Measurements from ENCODE around the gene KCNF1. TPM values are rescaled to one million over a fixed set of nuclear protein-coding genes. Genes with fewer than 3 reads are reported as not detected.

The KCNF1 gene
- polyA plus RNA-seq, 4 donors = 0.64 to 1.6 (median 1.2) TPM

GRCh38 chr2:10901160-10901939 lies 10.4 kb upstream of the KCNF1 start:
- no peak for DNase-seq (ENCODE audit: low read depth in 4 of 4, low spot score in 2 of 4)

DNA sequence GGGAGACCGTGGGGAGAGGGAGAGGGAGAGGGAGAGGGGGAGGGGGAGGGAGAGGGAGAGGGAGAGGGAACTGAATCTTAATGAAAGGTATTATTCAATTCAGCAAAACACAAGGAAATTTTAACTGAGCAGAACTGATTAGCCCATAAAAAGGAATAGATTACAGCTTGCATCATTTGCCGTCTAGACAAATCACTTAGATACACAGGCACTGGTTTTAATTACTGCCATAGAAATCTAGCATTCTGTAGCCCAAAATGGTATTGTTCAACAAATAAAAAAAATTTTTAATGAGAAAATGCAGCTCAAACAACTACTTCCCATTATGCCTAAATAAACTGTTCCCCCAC lies 7.9 kb upstream of the KCNF1 start:
- DNase-seq (ENCODE audit: low read depth in 4 of 4, low spot score in 2 of 4) = no peak

DNA sequence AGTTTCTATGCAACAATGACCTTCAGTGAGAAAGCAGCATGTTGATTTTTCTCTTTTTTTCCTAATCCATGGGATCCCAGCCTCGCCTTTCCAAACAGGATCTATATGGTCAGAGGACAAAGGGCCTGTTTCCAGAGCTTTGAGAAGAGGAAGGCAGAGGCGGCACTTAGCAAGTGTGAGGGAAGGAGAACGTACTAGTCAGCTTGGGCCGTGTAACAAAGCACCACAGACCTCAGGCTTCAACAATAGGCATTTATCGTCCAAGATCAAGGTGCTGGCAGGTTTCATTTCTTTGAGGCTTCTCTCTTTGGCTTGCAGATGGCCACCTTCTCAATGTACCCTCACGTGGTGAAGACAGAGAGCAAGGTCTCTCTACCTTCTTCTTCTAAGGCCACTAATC lies 7.3 kb upstream of the KCNF1 start:
- no peak for DNase-seq (ENCODE audit: low read depth in 4 of 4, low spot score in 2 of 4)

GRCh38 chr2:10905006-10905861 lies 6.5 kb upstream of the KCNF1 start:
- DNase-seq (ENCODE audit: low read depth in 4 of 4, low spot score in 2 of 4) = no peak

- no peak for DNase-seq (ENCODE audit: low read depth in 4 of 4, low spot score in 2 of 4)
Measured at GRCh38 chr2:10905862-10906143, 5.9 kb upstream of the KCNF1 start.

DNA sequence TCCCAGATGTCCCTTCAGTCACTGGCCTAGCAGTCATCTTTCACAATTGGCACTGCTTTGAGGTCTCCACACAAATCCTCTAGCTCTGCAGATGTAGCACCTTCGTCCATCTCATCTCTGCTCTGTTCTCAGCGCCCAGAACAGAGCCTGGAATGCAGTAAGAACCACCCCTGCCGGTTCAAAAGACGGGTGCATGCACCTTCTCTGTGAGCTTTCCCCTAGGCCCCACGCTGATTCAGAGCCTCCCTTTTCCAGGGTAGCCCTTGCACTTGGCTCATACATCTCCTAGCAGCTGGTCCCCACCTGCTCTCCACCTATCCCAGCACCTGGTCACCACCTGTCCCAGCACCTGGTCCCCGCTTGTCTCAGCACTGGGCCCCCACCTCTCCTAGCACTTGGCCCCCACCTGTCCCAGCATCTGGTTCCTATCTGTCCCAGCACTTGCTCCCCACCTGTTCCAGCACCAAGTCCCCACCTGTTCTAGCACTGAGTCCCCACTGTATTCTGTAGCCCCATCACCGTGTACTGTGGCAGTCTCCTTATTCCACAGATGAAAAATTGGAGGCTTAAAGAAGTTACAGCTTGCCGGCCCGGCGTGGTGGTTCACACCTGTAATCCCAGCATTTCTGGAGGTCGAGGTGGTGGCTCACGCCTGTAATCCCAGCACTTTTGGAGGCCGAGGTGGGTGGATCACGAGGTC lies 4.7 kb upstream of the KCNF1 start:
- DNase-seq (ENCODE audit: low read depth in 4 of 4, low spot score in 2 of 4) = no peak

- DNase-seq (ENCODE audit: low read depth in 4 of 4, low spot score in 2 of 4) = no peak
Measured at GRCh38 chr2:10908195-10908594, 3.5 kb upstream of the KCNF1 start.

DNA sequence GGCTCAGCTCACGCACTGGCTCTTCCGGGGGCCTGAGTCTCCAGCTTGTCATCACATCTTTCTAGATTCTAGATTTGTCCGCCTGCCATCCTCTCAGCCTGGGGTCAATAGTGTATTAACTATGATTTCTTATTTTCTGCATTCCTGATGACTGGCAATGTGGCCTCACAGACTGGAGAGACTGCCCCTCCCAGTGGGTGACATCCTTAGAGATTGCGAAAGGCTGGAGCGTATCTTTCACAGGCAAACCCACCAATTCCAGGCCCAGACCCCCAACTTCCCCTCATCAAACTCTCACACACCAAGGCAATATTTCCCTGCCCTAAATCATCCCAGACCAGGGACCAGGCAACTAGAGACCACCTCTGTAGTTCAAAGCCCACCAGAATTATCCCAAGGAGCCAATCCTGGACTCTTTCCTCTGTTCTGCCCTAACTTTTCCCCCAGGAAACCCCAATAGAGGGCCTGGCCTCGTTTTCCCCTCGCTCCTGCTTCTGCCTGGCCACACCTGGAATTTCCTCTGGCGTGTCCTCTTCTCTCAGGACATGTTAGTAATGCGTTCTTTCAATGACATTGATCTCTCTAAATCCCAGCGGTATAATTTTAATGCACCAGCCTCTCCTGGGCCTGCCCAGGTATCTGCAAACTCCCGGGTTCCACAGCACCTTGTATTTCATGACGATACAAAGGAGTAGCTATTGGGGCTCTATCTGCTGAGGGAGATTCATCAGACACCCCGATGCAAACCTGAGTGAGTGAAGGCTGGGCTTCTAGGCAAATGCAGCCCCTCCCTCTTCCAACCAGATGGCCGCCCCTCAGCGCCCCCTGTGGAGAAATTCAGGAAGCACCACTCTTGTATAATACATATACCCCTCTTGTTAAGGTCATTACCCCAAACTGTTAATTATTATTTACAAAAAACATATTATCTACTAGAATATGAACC lies 2.4 kb upstream of the KCNF1 start:
- DNase-seq (ENCODE audit: low read depth in 4 of 4, low spot score in 2 of 4) = no peak

DNA sequence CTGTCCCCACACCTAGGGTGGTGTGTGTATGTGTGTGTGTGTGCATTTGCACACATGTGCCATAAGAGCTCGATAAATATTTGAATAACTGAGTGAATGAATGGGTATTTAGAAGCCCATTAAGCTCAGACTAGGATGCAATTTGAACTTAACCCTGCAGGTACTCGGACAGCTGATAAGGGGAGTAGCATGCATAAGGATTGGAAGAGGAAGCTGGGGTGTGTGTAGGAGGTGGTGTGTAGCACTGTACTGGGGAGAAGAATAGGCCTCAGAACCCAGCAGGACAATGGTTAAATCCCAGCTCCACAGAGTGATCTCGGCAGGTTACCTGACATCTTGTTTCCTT lies 1.8 kb upstream of the KCNF1 start:
- no peak for DNase-seq (ENCODE audit: low read depth in 4 of 4, low spot score in 2 of 4)

GRCh38 chr2:10910625-10911024 lies 1.1 kb upstream of the KCNF1 start:
- DNase-seq (ENCODE audit: low read depth in 4 of 4, low spot score in 2 of 4) = no peak

DNA sequence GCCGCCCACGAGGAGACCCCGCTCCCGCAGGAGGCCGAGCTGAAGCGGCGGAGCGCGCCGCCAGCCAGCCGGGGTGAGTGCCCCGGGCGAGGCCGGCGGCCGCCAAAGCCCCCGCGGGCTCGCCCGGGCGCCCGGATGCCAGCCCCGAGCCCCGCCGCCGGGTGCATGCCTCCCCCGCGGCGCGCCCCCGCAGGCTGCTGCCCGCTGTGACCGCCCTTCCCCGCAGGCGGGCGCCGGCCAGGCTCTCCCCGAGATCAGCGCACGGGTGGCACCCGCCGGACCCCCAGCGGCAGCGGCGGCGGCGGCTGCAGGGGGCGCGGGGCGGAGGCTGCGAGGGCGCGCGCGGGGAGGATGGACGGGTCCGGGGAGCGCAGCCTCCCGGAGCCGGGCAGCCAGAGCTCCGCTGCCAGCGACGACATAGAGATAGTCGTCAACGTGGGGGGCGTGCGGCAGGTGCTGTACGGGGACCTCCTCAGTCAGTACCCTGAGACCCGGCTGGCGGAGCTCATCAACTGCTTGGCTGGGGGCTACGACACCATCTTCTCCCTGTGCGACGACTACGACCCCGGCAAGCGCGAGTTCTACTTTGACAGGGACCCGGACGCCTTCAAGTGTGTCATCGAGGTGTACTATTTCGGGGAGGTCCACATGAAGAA lies 470 bp downstream of the KCNF1 start:
- DNase-seq (ENCODE audit: low read depth in 4 of 4, low spot score in 2 of 4) = no peak

DNA sequence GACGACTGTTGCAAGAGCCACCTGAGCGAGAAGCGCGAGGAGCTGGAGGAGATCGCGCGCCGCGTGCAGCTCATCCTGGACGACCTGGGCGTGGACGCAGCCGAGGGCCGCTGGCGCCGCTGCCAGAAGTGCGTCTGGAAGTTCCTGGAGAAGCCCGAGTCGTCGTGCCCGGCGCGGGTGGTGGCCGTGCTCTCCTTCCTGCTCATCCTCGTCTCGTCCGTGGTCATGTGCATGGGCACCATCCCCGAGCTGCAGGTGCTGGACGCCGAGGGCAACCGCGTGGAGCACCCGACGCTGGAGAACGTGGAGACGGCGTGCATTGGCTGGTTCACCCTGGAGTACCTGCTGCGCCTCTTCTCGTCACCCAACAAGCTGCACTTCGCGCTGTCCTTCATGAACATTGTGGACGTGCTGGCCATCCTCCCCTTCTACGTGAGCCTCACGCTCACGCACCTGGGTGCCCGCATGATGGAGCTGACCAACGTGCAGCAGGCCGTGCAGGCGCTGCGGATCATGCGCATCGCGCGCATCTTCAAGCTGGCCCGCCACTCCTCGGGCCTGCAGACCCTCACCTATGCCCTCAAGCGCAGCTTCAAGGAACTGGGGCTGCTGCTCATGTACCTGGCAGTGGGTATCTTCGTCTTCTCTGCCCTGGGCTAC lies 1.2 kb downstream of the KCNF1 start:
- no peak for DNase-seq (ENCODE audit: low read depth in 4 of 4, low spot score in 2 of 4)

DNA sequence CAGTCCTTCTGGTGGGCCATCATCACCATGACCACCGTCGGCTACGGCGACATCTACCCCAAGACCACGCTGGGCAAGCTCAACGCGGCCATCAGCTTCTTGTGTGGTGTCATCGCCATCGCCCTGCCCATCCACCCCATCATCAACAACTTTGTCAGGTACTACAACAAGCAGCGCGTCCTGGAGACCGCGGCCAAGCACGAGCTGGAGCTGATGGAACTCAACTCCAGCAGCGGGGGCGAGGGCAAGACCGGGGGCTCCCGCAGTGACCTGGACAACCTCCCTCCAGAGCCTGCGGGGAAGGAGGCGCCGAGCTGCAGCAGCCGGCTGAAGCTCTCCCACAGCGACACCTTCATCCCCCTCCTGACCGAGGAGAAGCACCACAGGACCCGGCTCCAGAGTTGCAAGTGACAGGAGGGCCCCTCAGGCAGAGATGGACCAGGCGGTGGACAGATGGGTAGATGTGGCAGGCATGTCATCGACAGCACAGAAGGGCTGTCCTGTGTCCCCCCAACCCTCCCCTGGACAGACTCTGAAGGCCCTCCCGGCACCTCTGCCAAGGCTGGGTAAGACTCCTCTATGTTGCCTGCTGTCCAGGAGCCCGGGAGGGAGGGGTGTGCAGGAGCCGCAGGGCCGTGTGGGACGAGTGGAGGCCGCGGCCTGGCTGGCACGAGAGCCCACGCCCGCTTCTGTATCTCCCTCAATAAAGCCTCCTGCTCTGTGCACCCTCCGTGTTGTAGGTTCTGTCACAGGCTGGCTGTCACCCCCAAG lies 2.0 kb downstream of the KCNF1 start:
- no peak for DNase-seq (ENCODE audit: low read depth in 4 of 4, low spot score in 2 of 4)

GRCh38 chr2:10914272-10914693 lies 2.5 kb downstream of the KCNF1 start:
- DNase-seq (ENCODE audit: low read depth in 4 of 4, low spot score in 2 of 4) = no peak

DNA sequence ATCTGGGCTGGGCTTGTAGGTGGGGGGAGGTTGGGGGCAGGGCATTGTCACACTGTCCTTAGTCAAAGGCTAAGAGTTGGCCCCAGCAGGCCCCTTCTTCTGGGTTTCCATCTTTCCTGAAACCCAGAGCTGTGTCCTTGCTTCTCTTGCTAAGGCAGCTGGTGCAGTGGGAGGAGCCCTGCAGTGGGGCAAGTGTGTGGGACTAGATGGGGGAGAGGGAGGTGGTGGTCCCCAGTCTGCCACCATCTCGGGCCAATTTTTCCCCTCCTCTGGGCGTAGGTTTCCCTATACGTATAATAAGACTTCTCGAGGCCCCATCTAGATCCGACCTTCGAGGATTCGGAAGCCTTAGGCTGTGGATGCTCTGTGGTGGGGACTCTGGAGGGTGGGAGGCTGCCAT lies 3.5 kb downstream of the KCNF1 start:
- no peak for DNase-seq (ENCODE audit: low read depth in 4 of 4, low spot score in 2 of 4)

GRCh38 chr2:10915731-10916276 lies 4.1 kb downstream of the KCNF1 start:
- DNase-seq (ENCODE audit: low read depth in 4 of 4, low spot score in 2 of 4) = no peak

- DNase-seq (ENCODE audit: low read depth in 4 of 4, low spot score in 2 of 4) = no peak
Measured at GRCh38 chr2:10916953-10917352, 5.2 kb downstream of the KCNF1 start.

DNA sequence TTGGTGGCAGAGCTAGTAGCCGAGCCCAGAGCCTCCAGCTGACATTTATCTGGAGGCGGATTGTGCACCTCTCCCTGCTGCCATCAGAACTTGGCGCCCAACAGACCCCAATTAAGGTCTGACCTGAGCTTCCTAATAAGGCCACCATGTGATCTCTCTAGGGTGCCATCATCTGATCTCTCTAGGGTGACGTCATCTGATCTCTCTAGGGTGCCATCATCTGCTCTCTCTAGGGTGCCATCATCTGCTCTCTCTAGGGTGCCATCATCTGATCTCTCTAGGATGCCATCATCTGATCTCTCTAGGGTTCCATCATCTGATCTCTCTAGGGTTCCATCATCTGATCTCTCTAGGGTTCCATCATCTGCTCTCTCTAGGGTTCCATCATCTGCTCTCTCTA lies 6.2 kb downstream of the KCNF1 start:
- DNase-seq (ENCODE audit: low read depth in 4 of 4, low spot score in 2 of 4) = no peak

Measured in left renal cortex interstitium (tissue), 4 donors.